Stomach (tissue), 4 donors: ENCODE data around the gene NRL.

Experiments used
- CTCF ChIP-seq, 7 experiments: fragments of 450-650 bp in 4 of 7; fragments of 200-600 bp in 3 of 7; sonication (generic) in 3 of 7; IDR thresholded peaks; one replicate each; pipeline ENCODE4 v1.5.1; 2016 to 2019; ENCODE audit warnings: antibody characterized with exemption in 7 of 7, control low read depth in 2 of 7, mild to moderate bottlenecking in 1 of 7
- POLR2A ChIP-seq, 4 donors: fragments of 450-650 bp; IDR thresholded peaks; one replicate each; pipeline ENCODE4 v1.6.1; 2016; ENCODE audit warnings: antibody characterized with exemption in 4 of 4, control low read depth in 2 of 4, mild to moderate bottlenecking in 1 of 4, moderate library complexity in 1 of 4
- POLR2AphosphoS5 ChIP-seq, 3 donors: sonication (generic); formaldehyde crosslinking; IDR thresholded peaks; one replicate each; pipeline ENCODE4 v1.6.1; 2016; ENCODE audit warnings: antibody characterized with exemption in 3 of 3

- TF ChIP-seq POLR2A (IDR thresholded peaks at IDR 0.05) (no peak), CTCF (IDR thresholded peaks at IDR 0.05) (no peak), POLR2AphosphoS5 (IDR thresholded peaks at IDR 0.05) (no peak)
Measured at GRCh38 chr14:24053548-24054323, 61.0 kb downstream of the NRL start.
